HG02588 (cell line): ENCODE results near the gene MAN1B1.

Source experiments
- ATAC-seq: cut with Tn5 transposase; IDR thresholded peaks from one replicate; pipeline ENCODE4 v1.9.1; 2021; ENCODE audit warnings: mild to moderate bottlenecking, moderate library complexity; ENCODE audit not compliant: unreplicated experiment

MAN1B1 gene

DNA sequence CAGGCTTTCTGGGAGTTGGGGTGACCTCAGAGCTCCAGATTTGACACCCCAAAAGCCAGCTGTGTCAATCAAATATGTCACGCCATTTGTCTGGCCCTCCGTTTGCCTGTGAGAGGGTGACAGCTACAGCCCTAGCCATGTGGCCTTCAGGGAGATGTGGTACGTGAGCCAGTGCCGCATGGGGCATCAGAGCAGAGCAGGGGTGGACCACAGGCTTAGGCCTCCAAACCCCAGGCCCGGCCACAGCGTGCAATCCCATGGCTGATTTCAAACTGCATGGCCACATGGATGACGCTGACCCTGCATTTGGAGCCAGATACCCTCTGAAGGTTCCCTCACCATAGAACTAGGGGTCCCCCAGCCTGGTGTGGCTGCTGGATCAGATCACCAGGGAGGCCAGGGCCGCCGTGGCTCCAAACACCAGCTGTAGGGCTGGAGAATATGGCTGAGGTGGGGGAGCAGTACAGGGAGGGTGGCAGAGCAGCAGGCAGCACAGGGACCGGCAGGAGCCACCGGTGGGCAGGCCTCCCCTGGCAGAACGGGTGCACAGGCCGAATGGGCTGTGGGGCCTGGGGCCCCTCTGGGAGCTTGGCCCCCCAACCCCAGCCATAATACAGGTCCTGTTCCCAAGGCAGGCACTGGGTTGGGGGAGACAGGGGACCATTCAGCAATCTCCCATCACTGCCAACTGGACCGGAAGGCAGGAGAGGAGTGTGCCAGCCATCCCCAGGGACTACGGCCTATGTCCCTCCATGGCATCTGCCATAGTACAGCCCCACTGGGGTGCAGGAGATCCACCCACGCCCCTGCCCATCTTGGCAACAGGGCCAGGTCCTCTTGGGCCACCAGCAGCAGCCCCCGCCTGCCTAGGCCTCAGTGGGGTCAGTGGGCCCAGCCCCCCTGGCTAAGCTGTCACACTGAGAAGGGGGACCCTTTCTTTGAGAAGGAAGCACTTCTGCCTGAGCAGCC, 18.0 kb upstream of the MAN1B1 start:
- ATAC-seq: no peak

DNA sequence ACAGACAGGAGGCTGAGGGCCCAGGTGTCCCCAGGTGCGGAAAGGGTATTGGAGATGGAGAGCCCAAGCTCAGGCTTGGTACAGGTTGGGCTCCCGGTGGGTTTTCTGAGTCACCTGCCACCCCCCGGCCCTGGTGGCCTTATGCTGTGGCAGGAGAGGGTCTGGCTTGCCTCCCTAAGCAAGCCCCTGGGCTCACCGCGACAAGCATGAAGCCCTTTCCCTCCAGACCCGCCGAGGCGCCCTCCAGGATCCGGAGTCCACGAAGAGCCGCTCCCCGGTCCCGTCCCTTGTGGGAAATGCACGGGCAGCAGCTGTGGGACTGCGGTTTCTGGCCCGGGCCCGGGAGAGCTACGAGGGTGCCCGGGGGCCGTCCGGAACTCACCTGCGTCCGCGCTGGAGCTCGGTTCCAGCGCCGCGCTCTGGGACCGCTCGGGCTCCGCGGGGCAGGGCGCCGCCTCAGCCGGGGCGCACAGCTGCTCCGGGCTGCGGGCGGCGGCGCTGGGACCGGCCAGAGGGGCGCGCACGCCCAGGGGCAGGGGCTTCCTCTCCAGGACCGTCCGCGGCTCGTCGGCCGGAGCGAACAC, 17.2 kb upstream of the MAN1B1 start:
- ATAC-seq: peak; percentile 21

DNA sequence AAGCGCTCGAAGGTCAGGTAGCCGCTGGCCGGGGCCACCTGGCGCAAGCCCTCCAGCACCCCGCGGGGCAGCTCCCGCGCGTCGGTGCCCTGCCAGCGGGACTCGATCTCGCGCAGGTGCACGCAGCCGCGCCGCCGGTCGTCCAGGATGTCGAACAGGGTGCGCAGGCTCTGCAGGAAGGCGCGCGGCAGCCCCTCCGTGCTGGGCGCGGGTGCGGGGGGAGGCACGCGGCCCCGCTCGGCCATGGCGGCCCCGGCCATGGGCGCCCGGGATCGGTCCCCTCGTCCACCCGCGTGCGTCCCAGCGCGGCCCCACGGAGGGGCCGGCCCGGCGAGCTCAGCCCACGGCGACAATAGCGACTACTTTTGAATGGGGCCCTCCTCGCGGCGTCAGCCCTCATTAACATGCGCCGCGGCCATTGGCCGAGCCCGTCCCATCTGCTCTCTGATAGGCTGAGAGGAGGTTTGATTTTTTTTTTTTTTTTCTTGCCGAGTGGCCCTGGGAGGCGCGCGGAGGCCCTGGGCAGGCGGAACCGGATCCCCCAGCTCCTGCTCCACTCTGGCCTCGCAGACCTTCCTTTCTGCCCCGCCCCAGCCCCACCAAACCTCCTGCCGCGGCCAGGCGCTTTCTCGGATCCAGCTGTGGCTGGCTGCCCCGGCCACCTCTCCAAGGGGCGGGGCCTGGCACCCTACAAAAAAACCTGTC, 16.4 kb upstream of the MAN1B1 start, which contains the start of gene SAPCD2:
TSS of gene SAPCD2 (minus strand) at position 357 of the 705 bp plus-strand sequence. CDS start at position 260, 97 bp downstream.
- peak; percentile 62 for ATAC-seq

- no peak for ATAC-seq
These were observed 15.9 kb upstream of the MAN1B1 start for GRCh38 chr9:137070906-137071275.

DNA sequence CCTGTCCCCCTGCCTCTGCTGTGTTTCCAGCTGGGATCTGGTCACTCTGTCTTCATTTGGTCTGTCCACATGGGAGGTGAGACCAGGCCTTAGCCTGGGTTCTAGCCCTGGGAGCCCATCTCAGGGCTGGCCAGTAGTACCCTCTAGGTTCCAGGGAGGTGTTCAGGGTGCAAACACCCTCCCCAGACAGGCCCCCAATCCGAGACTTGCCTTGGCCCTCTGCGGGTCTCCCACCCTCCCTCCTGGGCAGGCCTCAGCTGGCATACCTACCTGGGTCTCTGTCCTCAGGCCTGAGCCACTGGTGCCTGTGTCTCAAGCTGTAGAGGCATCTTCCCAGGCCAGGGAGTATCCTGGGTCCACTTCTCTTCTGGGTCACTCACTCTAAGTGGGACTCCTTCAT, 15.5 kb upstream of the MAN1B1 start:
- ATAC-seq: no peak

DNA sequence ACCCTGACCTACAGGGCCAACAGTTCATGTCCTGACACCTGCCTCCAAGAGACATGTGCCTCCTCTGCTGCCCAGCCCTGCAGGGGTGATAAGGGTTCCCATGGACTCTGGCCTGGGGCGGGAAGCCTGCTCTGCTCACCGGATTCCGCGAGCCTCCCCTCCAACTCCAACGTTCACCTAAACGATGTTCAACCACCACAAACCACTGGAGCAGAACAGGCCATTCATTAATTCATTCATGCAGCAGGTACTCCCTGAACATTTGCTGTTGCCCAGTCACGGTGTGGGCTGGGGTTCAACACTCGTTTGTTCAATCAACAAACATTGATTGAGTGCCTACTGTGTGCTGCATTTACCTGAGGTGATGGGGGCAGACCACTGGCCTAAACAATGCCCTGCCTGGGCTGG, 12.8 kb upstream of the MAN1B1 start:
- ATAC-seq: no peak

DNA sequence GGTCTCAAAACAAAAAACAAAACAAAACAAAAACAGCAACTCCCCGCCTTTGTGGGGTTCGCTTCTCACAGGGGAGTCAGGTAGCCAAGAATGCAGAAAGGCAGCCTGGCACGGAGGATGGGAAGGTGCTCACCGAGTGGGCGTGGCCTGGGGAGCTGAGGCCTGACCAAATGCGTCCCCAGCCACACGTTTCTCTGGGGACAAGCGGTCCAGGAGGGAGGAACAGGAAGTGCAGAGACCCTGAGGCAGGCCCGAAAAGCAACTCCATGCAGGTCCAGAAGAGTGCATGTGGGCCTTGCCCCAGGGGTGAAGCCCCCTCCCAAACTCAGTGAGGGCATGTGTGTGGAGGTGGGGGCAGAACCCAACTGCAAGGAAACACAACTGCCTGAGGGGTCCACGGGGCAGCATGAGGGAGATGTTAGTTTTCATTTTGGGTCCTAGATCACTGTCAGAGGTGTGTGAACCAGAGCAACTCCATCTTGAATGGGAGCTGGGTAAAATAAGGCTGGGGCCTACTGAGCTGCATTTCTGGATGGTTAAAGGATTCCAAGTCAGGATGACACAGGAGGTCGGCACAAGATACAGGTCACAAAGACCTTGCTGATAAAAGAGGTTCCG, 12.0 kb upstream of the MAN1B1 start:
- no peak for ATAC-seq

- ATAC-seq: no peak
These were observed 11.5 kb upstream of the MAN1B1 start for GRCh38 chr9:137075275-137075775.

DNA sequence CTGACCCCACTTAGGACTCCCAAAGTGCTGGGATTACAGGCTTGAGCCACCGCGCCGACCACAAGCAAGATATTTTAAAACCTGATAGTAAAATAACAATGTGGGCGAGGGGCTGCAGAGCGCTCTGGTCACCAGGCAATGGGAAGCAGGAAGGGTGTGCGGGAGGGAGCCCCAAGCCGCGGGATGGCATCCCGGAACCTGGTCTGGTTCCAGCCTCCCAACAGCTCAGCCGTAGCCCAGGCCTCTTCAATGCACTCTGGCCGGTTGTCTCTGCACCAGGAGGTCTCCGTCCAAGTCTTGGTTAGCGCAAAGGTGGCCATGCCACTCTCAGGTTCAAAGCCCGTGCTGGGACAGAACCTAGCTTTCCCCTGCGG, 10.2 kb upstream of the MAN1B1 start:
- no peak for ATAC-seq

- ATAC-seq: peak; percentile 42
These were observed 9.6 kb upstream of the MAN1B1 start, which contains the start of gene UAP1L1 for GRCh38 chr9:137077010-137077747. Gene UAP1L1 (plus strand): TSS chr9:137077517. CDS start chr9:137077533, 16 bp downstream.

DNA sequence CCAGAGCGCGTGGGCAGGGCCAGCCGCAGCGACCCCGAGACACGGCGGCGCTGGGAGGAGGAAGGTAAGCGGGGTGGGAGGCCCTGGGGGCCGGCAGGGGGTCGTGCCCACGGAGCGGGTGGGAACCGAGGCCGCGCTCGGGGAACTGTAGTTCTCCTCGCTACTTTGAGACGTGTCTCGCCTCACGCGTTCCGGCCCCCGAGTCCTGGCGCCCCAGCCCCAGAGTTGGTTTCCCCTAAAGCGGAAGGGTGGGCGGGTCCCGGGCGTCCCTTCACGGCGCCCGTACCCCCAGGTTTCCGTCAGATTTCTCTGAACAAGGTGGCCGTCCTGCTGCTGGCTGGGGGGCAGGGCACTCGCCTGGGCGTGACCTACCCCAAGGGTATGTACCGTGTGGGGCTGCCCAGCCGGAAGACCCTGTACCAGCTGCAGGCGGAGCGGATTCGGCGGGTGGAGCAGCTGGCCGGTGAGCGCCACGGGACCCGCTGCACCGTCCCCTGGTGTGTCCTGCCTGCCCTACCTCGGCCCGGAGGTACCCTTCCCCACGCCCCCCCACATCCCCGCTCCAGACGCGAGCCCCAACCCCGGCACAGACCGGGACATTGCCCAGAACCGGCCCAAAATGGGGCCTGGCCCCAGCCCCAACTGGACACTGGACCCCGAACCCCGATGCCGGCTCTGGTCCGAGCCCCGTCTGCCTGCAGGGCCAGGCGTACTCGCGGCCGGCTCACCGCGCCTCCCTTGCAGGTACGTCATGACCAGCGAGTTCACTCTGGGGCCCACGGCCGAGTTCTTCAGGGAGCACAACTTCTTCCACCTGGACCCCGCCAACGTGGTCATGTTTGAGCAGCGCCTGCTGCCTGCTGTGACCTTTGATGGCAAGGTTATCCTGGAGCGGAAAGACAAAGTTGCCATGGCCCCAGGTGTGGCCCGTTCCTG, 8.8 kb upstream of the MAN1B1 start:
- peak; percentile 11 for ATAC-seq

GRCh38 chr9:137078701-137079400, 7.9 kb upstream of the MAN1B1 start:
- no peak for ATAC-seq

- no peak for ATAC-seq
These were observed 7.4 kb upstream of the MAN1B1 start for GRCh38 chr9:137079401-137079787.

DNA sequence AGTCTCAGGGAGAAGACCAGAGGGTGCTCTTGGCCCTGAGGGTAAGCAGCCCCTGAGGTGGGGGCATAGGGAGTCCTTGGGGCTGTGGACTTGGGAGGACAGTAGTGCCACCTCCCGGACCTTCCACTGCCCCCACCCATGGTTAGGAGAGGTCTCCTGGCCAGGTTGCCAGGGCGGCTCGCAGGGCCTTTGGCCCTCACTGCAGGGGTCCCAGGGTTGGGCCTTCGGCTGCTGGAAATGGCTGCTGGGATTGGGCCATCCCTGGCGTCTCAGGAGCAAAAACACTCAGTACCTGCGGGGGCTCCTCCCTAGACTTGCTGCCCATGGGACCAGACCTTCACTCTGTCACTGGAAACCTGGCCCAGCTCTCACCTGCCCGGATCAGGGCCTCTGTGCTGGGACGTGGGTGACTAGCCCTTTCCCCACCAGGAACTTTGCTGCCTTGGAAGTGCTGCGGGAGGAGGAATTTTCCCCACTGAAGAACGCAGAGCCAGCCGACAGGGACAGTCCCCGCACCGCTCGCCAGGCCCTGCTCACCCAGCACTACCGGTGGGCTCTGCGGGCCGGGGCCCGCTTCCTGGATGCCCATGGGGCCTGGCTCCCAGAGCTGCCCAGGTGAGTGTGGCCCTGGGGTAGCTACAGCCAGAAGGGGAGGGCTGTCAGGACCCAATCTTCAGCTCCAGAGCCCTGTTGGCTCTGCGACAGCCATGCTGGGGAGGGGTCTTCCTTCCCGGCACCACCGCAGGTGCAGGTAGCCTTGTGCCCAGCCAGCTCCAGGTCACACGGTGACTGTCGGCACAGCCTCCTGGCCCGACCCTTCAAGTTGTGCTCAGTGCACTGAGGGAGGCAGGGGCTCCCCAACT, 6.3 kb upstream of the MAN1B1 start:
- ATAC-seq: no peak

GRCh38 chr9:137082222-137082924, 4.4 kb upstream of the MAN1B1 start:
- no peak for ATAC-seq

DNA sequence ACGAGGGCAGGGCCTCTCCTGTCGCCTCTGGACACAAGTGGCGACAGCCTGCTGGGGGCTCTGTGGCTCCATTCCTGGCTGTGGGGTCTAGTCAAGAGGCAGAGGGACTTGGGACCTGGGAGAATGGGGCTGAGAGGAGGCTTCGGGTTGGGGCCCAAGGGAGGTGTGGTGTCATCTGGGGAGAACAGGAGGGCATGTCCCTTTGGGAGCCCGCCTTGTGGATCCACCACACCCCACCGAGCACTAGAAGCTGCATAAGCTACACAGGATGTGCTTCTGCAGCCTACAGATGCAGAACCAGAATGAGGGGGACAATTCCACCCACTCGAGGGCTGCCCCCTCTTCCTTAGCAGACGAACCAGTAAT, 3.9 kb upstream of the MAN1B1 start:
- ATAC-seq: no peak

- ATAC-seq: no peak
These were observed 3.3 kb upstream of the MAN1B1 start for GRCh38 chr9:137083394-137084004.
